Measurements from ENCODE around the gene AUTS2.

The AUTS2 gene

GRCh38 chr7:69864274-69864673 lies 266.0 kb downstream of the AUTS2 start:
- Mint-ChIP-seq H3K27me3 (no peaks in the 10 kb centered on the region), H3K9me3 (no peaks in the 10 kb centered on the region), H3K4me3 (no peak overlapping the region), H3K27ac (no peak overlapping the region), H3K36me3 (peaks cover 0 to 1% of the 10 kb centered on the region in 2 donors), H3K4me1 (peaks cover 27 to 55% of the 10 kb centered on the region in 2 donors)
- ATAC-seq (replicated peaks) (no peak), DNase-seq (no peak)

DNA sequence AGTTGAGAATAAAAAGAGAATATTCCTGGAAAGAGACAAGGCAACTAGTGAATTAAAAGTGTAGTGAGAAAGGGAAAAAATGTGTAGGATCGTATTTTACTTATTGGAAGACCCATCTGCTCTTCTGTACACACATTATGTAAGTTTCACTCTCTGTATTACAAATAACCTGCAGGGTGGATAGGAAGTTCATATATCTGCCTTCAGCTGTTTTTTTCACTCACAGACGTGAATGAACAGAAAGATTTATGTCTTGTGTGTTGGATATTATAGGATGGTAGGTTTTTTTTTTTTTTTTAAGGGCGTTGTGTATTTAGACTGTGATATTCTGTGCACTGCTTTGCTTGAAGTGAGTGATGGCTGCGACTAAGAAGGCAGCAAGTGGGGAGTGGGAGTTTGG lies 266.5 kb downstream of the AUTS2 start:
- H3K4me3 Mint-ChIP-seq: no peak overlapping the region
- no peak overlapping the region for H3K27ac Mint-ChIP-seq
- H3K27me3 Mint-ChIP-seq: no peaks in the 10 kb centered on the region

GRCh38 chr7:69868921-69869320 lies 270.6 kb downstream of the AUTS2 start:
- DNase-seq: no peak
- H3K27ac Mint-ChIP-seq: no peak overlapping the region
- peaks cover 28 to 73% of the 10 kb centered on the region in 2 donors for H3K4me1 Mint-ChIP-seq
- no peaks in the 10 kb centered on the region for H3K9me3 Mint-ChIP-seq
- ATAC-seq (replicated peaks): no peak
- no peaks in the 10 kb centered on the region for H3K27me3 Mint-ChIP-seq
- no peak overlapping the region for H3K4me3 Mint-ChIP-seq
- H3K36me3 Mint-ChIP-seq: peaks cover 0 to 3% of the 10 kb centered on the region in 2 donors

More for the DNA sequence above, 266.5 kb downstream of the AUTS2 start:
- Mint-ChIP-seq H3K36me3 (peaks cover 0 to 1% of the 10 kb centered on the region in 2 donors), H3K4me1 (peaks cover 27 to 55% of the 10 kb centered on the region in 2 donors), H3K9me3 (no peaks in the 10 kb centered on the region)
- ATAC-seq (replicated peaks): no peak
- DNase-seq: no peak

GRCh38 chr7:69871213-69871885 lies 273.1 kb downstream of the AUTS2 start:
- DNase-seq: no peak
- Mint-ChIP-seq H3K27me3 (no peaks in the 10 kb centered on the region), H3K36me3 (peaks cover 3 to 5% of the 10 kb centered on the region in 2 donors), H3K27ac (no peak overlapping the region), H3K4me1 (peaks cover 13 to 54% of the 10 kb centered on the region in 2 donors), H3K9me3 (peaks cover 2 to 6% of the 10 kb centered on the region in 2 donors), H3K4me3 (no peak overlapping the region)
- no peak for ATAC-seq (replicated peaks)

DNA sequence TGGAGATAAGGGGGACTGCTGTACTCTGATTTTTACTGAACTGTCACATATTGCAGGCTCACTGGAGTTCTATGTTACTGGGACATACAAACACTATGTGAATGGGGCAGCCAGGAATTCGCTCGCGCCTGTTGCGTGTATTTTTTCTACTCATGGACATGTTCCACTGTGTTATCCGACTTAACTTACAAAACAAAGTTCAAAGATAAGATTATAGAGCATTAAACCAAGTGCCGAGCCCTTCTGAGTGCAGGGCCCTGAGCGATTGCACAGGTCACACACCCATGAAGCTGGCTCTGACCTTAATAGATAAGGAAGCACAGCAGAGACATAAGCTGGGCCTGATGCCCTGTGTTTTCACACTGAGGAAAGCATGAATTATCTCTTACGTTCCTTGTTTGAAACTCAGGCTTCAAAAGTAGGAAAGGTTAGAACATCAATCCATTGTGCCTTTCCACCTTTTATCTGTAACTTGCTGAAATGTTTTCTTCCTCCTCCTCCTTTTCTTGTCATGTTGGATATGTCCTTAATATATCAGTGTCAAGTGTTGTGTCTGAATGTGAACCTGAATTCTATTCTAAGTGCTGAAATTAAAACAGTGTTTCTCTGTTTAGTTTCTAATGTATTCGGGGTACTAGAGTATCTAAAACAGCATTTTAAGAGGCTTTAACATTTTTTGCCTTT lies 273.8 kb downstream of the AUTS2 start:
- H3K27me3 Mint-ChIP-seq: no peaks in the 10 kb centered on the region
- H3K27ac Mint-ChIP-seq: no peak overlapping the region
- no peak overlapping the region for H3K4me3 Mint-ChIP-seq
- peaks cover 11 to 55% of the 10 kb centered on the region in 2 donors for H3K4me1 Mint-ChIP-seq
- DNase-seq (no peak), ATAC-seq (replicated peaks) (no peak)
- H3K36me3 Mint-ChIP-seq: peaks cover 3 to 5% of the 10 kb centered on the region in 2 donors
- H3K9me3 Mint-ChIP-seq: peaks cover 2 to 6% of the 10 kb centered on the region in 2 donors

DNA sequence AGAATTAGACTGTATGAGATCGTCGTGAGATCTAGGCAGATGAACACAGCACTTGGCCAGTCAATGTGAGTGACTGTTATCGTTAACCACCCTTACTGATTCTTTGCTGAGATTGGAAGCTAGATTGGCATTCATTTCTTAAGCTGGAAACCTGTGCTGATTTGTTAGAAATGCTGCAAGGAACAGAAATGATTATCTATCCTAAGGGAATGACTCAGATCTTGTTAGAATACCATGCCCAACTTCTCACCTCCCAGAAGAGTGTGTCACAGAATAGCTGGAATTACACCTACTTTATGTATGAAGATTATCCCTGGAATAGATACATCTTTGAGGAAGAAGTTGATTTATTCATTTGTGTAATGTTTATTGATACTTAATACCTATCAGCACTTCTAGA lies 275.2 kb downstream of the AUTS2 start:
- Mint-ChIP-seq H3K27me3 (no peaks in the 10 kb centered on the region), H3K9me3 (peaks cover 2 to 6% of the 10 kb centered on the region in 2 donors), H3K4me3 (no peak overlapping the region), H3K36me3 (peaks cover 3 to 5% of the 10 kb centered on the region in 2 donors), H3K27ac (no peak overlapping the region), H3K4me1 (peaks cover 13 to 54% of the 10 kb centered on the region in 2 donors)
- DNase-seq: no peak
- no peak for ATAC-seq (replicated peaks)

DNA sequence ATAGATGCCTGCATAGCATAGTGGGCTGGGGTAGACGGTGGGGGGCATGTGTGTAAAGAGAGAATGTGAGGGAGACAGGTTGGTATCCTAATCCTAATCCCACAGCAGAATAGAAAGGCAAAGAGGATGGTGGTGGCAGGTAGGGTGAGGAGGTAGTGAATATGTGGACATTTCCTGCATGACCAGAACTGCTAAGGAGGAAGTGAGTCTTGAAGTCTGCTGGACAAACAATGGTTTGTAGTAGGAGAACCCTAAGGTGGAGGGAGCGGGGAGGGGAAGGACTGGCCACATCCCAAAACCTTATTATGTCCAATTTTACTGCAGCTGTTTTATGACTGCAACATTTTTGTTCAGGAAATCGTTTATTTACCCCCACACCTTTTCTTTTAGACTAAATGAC lies 279.7 kb downstream of the AUTS2 start:
- DNase-seq (no peak), ATAC-seq (replicated peaks) (no peak)
- no peak overlapping the region for H3K4me3 Mint-ChIP-seq
- H3K27ac Mint-ChIP-seq: peak overlapping the region; percentile 78
- H3K4me1 Mint-ChIP-seq: peaks cover 21 to 41% of the 10 kb centered on the region in 2 donors
- H3K36me3 Mint-ChIP-seq: peaks cover 3% of the 10 kb centered on the region in 2 donors
- H3K9me3 Mint-ChIP-seq: peaks cover 2 to 6% of the 10 kb centered on the region in 2 donors
- H3K27me3 Mint-ChIP-seq: no peaks in the 10 kb centered on the region

- peaks cover 2 to 6% of the 10 kb centered on the region in 2 donors for H3K9me3 Mint-ChIP-seq
These were observed 280.3 kb downstream of the AUTS2 start for GRCh38 chr7:69878591-69878990.

GRCh38 chr7:69879989-69880388 lies 281.7 kb downstream of the AUTS2 start:
- Mint-ChIP-seq H3K4me3 (peak overlapping the region in 1 of 2 donors; percentile 15), H3K4me1 (peaks cover 19 to 29% of the 10 kb centered on the region in 2 donors), H3K9me3 (peaks cover 0 to under 1% of the 10 kb centered on the region in 2 donors), H3K27me3 (no peaks in the 10 kb centered on the region), H3K36me3 (peaks cover 0 to 5% of the 10 kb centered on the region in 2 donors), H3K27ac (no peak overlapping the region)
- peak; percentile 42 to 57 for ATAC-seq (replicated peaks)
- no peak for DNase-seq

More at GRCh38 chr7:69878591-69878990, 280.3 kb downstream of the AUTS2 start:
- ATAC-seq (replicated peaks) (no peak), DNase-seq (no peak)
- H3K36me3 Mint-ChIP-seq: peaks cover 3 to 5% of the 10 kb centered on the region in 2 donors
- no peaks in the 10 kb centered on the region for H3K27me3 Mint-ChIP-seq
- peaks cover 20 to 36% of the 10 kb centered on the region in 2 donors for H3K4me1 Mint-ChIP-seq
- no peak overlapping the region for H3K4me3 Mint-ChIP-seq
- H3K27ac Mint-ChIP-seq: no peak overlapping the region

GRCh38 chr7:69880840-69881239 lies 282.6 kb downstream of the AUTS2 start:
- no peak overlapping the region for H3K27ac Mint-ChIP-seq
- no peaks in the 10 kb centered on the region for H3K27me3 Mint-ChIP-seq
- H3K9me3 Mint-ChIP-seq: no peaks in the 10 kb centered on the region
- H3K4me3 Mint-ChIP-seq: no peak overlapping the region
- peaks cover 0 to 5% of the 10 kb centered on the region in 2 donors for H3K36me3 Mint-ChIP-seq
- H3K4me1 Mint-ChIP-seq: peaks cover 20 to 32% of the 10 kb centered on the region in 2 donors
- peak in 1 of 2 donors; percentile 17 for ATAC-seq (replicated peaks)
- no peak for DNase-seq

- H3K9me3 Mint-ChIP-seq: no peaks in the 10 kb centered on the region
- no peak overlapping the region for H3K4me3 Mint-ChIP-seq
- peak; percentile 93 for ATAC-seq (replicated peaks)
These were observed 284.0 kb downstream of the AUTS2 start for GRCh38 chr7:69882269-69882668.

GRCh38 chr7:69883399-69883891 lies 285.2 kb downstream of the AUTS2 start:
- H3K4me3 Mint-ChIP-seq: no peak overlapping the region
- H3K27me3 Mint-ChIP-seq: no peaks in the 10 kb centered on the region
- H3K9me3 Mint-ChIP-seq: no peaks in the 10 kb centered on the region
- peaks cover 0 to 5% of the 10 kb centered on the region in 2 donors for H3K36me3 Mint-ChIP-seq
- peaks cover 23 to 41% of the 10 kb centered on the region in 2 donors for H3K4me1 Mint-ChIP-seq
- DNase-seq (no peak), ATAC-seq (replicated peaks) (no peak)
- H3K27ac Mint-ChIP-seq: no peak overlapping the region

More at GRCh38 chr7:69882269-69882668, 284.0 kb downstream of the AUTS2 start:
- Mint-ChIP-seq H3K27me3 (no peaks in the 10 kb centered on the region), H3K4me1 (peaks cover 27 to 36% of the 10 kb centered on the region in 2 donors), H3K36me3 (peaks cover 0 to 5% of the 10 kb centered on the region in 2 donors), H3K27ac (no peak overlapping the region)
- no peak for DNase-seq

DNA sequence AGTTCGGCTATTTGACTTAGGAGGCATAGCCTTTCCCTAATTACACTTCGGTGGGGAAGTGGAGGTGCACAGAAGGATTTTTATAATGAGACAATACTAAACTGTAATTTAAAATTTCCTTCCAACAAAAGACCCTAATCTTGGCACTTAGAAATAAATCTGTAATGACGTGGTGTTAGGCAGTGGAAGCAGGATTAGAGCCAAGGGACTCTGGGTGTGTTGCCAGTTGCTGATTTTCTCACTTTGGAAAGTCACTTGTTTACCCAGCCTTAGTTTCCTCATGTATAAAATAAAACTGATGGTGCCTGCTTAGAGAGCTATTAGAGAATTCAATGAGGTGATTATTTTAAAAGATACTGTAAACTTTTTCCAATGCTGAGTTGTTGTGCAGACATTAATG lies 287.2 kb downstream of the AUTS2 start:
- peaks cover 22 to 51% of the 10 kb centered on the region in 2 donors for H3K4me1 Mint-ChIP-seq
- H3K9me3 Mint-ChIP-seq: no peaks in the 10 kb centered on the region
- no peak for DNase-seq
- peaks cover 0 to 5% of the 10 kb centered on the region in 2 donors for H3K36me3 Mint-ChIP-seq
- no peak for ATAC-seq (replicated peaks)
- no peak overlapping the region for H3K27ac Mint-ChIP-seq
- H3K4me3 Mint-ChIP-seq: no peak overlapping the region
- no peaks in the 10 kb centered on the region for H3K27me3 Mint-ChIP-seq

- Mint-ChIP-seq H3K4me3 (no peak overlapping the region), H3K27me3 (no peaks in the 10 kb centered on the region), H3K27ac (peak overlapping the region; percentile 74), H3K36me3 (no peaks in the 10 kb centered on the region), H3K9me3 (no peaks in the 10 kb centered on the region), H3K4me1 (peaks cover 19 to 64% of the 10 kb centered on the region in 2 donors)
- DNase-seq: no peak
- ATAC-seq (replicated peaks): peak; percentile 91 to 92
These were observed 291.2 kb downstream of the AUTS2 start for GRCh38 chr7:69889338-69889975.
